HepG2 (cell line): ENCODE measurements around the gene TRMT112. TPM values are rescaled to one million over a fixed set of nuclear protein-coding genes. Genes with fewer than 3 reads are reported as not detected.

Experiments used
- CAMTA2 ChIP-seq: sonication (generic); formaldehyde crosslinking; IDR thresholded peaks from 2 replicates; pipeline ENCODE4 v1.4.0; 2020; ENCODE audit warnings: mild to moderate bottlenecking, missing genetic modification reagents, borderline replicate concordance
- ELF3 ChIP-seq: IDR thresholded peaks from 2 replicates; pipeline ENCODE4 v1.6.1; 2016; ENCODE audit warnings: missing genetic modification reagents, missing compliant biosample characterization
- ESRRA ChIP-seq: sonication (generic); formaldehyde crosslinking; IDR thresholded peaks from 2 replicates; pipeline ENCODE4 v1.5.1; 2020; ENCODE audit warnings: mild to moderate bottlenecking, low read depth, missing genetic modification reagents
- HNRNPLL ChIP-seq: fragments of 200-400 bp; formaldehyde crosslinking; IDR thresholded peaks from 2 replicates; pipeline ENCODE4 v1.6.1; 2017; ENCODE audit warnings: mild to moderate bottlenecking, low read depth, low read length; ENCODE audit not compliant: poor library complexity, severe bottlenecking
- MLX ChIP-seq: IDR thresholded peaks from 2 replicates; pipeline ENCODE4 v1.6.1; 2016
- NFKB2 ChIP-seq: sonication (generic); formaldehyde crosslinking; IDR thresholded peaks from 2 replicates; pipeline ENCODE4 v1.4.0; 2020; ENCODE audit warnings: missing genetic modification reagents, borderline replicate concordance
- NRL ChIP-seq: sonication (generic); formaldehyde crosslinking; IDR thresholded peaks from 2 replicates; pipeline ENCODE4 v1.5.0; 2020; ENCODE audit warnings: missing genetic modification reagents, mild to moderate bottlenecking, moderate library complexity, borderline replicate concordance
- RBM22 ChIP-seq: fragments of 200-400 bp; formaldehyde crosslinking; optimal IDR thresholded peaks from 2 replicates; pipeline ENCODE3; 2017; ENCODE audit warnings: mild to moderate bottlenecking, low read length, moderate library complexity
- SMAD1 ChIP-seq: sonication (generic); formaldehyde crosslinking; IDR thresholded peaks from 2 replicates; pipeline ENCODE4 v1.4.0; 2020; ENCODE audit warnings: missing genetic modification reagents, low read depth, mild to moderate bottlenecking, borderline replicate concordance
- SP4 ChIP-seq: sonication (generic); formaldehyde crosslinking; IDR thresholded peaks from 2 replicates; pipeline ENCODE4 v1.8.1; 2023; ENCODE audit warnings: mild to moderate bottlenecking, missing genetic modification reagents
- YEATS4 ChIP-seq: sonication (generic); formaldehyde crosslinking; IDR thresholded peaks from 2 replicates; pipeline ENCODE4 v1.4.0; 2020; ENCODE audit warnings: missing genetic modification reagents, borderline replicate concordance
- YY1 ChIP-seq: IDR thresholded peaks from 2 replicates; pipeline ENCODE4 v1.6.1; 2011; ENCODE audit warnings: low read length, low read depth, moderate library complexity, mild to moderate bottlenecking; ENCODE audit not compliant: insufficient read depth, insufficient replicate concordance
- ZBTB49 ChIP-seq: sonication (generic); formaldehyde crosslinking; IDR thresholded peaks from 2 replicates; pipeline ENCODE4 v1.4.0; 2020; ENCODE audit warnings: missing genetic modification reagents, borderline replicate concordance
- ZGPAT ChIP-seq: IDR thresholded peaks from 2 replicates; pipeline ENCODE4 v1.6.1; 2016; ENCODE audit warnings: mild to moderate bottlenecking
- ZNF326 ChIP-seq: sonication (generic); formaldehyde crosslinking; IDR thresholded peaks from 2 replicates; pipeline ENCODE4 v1.4.0; 2020; ENCODE audit warnings: missing genetic modification reagents, borderline replicate concordance
- ZNF335 ChIP-seq: sonication (generic); formaldehyde crosslinking; IDR thresholded peaks from 2 replicates; pipeline ENCODE4 v1.4.0; 2020; ENCODE audit warnings: missing genetic modification reagents
- ZNF646 ChIP-seq: sonication (generic); formaldehyde crosslinking; IDR thresholded peaks from 2 replicates; pipeline ENCODE4 v1.9.0; 2021; ENCODE audit warnings: mild to moderate bottlenecking, missing genetic modification reagents
- ZSCAN12 ChIP-seq: sonication (generic); formaldehyde crosslinking; IDR thresholded peaks from 2 replicates; pipeline ENCODE4 v1.9.0; 2021; ENCODE audit warnings: mild to moderate bottlenecking, missing genetic modification reagents
- polyA plus RNA-seq, 8 experiments: library from polyadenylated mRNA; depleted of rRNA in 3 of 8; stranded (reverse) in 7 of 8; unstranded in 1 of 8; fragments of >200 nt; fragmentation: Illumina TruSeq in 4 of 8; extraction: Trizol in 4 of 8; gene quantifications; 2 replicates each; pipeline versions ENCODE4 v1.2.1 to v1.2.3, GENCODE V29; 2011 to 2016; ENCODE audit warnings: low read depth in 4 of 8, missing spikeins in 1 of 8, mixed read lengths in 1 of 8; ENCODE audit not compliant: insufficient read depth in 1 of 8
- total RNA-seq, 5 experiments: library from RNA; depleted of rRNA; stranded (reverse); fragments of >200 nt; fragmentation: Illumina TruSeq; extraction: Trizol; gene quantifications; 2 replicates each; pipeline ENCODE4 v1.2.3, GENCODE V29; 2016; ENCODE audit warnings: low read depth in 1 of 5

Gene TRMT112
- total and polyA plus RNA-seq, 2 of the 13 experiments (the other 11 are each of a cell fraction or from before 2014, with no cell fraction given) = 186 to 409 TPM

- TF ChIP-seq YY1 (peak; percentile 84), ESRRA (CRISPR knock-in tag) (no peak), ZNF326 (CRISPR knock-in tag) (no peak), RBM22 (no peak), NFKB2 (CRISPR knock-in tag) (no peak; the same call in 1 of the 2 replicates), HNRNPLL (peak; percentile 32), YEATS4 (peak; percentile 64; the same call in 1 of the 2 replicates), MLX (peak; percentile 89), CAMTA2 (CRISPR knock-in tag) (no peak), ZGPAT (CRISPR knock-in tag) (peak; percentile 32; the same call in 1 of the 2 replicates), ZSCAN12 (no peak), ZNF335 (CRISPR knock-in tag) (no peak), NRL (no peak), ZNF646 (CRISPR knock-in tag) (no peak), ZBTB49 (CRISPR knock-in tag) (no peak), SP4 (CRISPR knock-in tag) (peak; percentile 22; the same call in 1 of the 2 replicates), ELF3 (CRISPR knock-in tag) (peak; percentile 37; the same call in 1 of the 2 replicates), SMAD1 (CRISPR knock-in tag) (no peak)
Measured at GRCh38 chr11:64358907-64359711, 41.8 kb upstream of the TRMT112 start, which contains the start of gene RPS6KA4 (continued).
